Ovary (tissue), 3 donors: ENCODE measurements around the gene FREM2.

Experiments used
- CTCF ChIP-seq, 3 donors: fragments of 450-650 bp in 2 of 3; fragments of 200-600 bp in 1 of 3; IDR thresholded peaks; one replicate each; pipeline versions ENCODE4 v1.5.1 to v1.8.0; 2016 to 2022; ENCODE audit warnings: antibody characterized with exemption in 3 of 3, mild to moderate bottlenecking in 1 of 3
- POLR2A ChIP-seq: fragments of 450-650 bp; IDR thresholded peaks from one replicate; pipeline ENCODE4 v1.6.1; 2017; ENCODE audit warnings: antibody characterized with exemption, mild to moderate bottlenecking, moderate library complexity
- donor health status: DM: no; HTN: no; CAD: no.

GRCh38 chr13:38766799-38767198 lies 79.9 kb downstream of the FREM2 start:
- TF ChIP-seq POLR2A = no peak
- TF ChIP-seq CTCF (IDR thresholded peaks at IDR 0.05) = no peak
